Activated CD8-positive, alpha-beta memory T cell treated with anti-CD3 and anti-CD28 coated beads, Interleukin-2, amount 10 ng/mL, durations not matched to agents 7 days and 5 days (primary cell): ENCODE results near the gene NCK1. TPM values are rescaled to one million over a fixed set of nuclear protein-coding genes. Genes with fewer than 3 reads are reported as not detected.
"Not testable (repeated sequence)": the region's sequence is repeated elsewhere in the genome, so short reads cannot be mapped to it uniquely, and the experiment has no call there.

ENCODE experiments used
- ATAC-seq: fragments of 150-1000 bp; cut with Tn5 transposase; one replicate; pipeline ENCODE4 v1.10.0; 2021; ENCODE audit warnings: moderate library complexity
- CTCF ChIA-PET: fragments of 350-600 bp; sonication (Branson Sonifier 250); formaldehyde crosslinking; loops from one replicate; lab custom pipeline; 2021; ENCODE audit warnings: antibody characterized with exemption; lab: Charles Lee
- DNase-seq: peaks from one replicate; pipeline ENCODE4 v3.0.0-alpha.2; 2020
- H3K27ac Mint-ChIP-seq: one replicate; pipeline ENCODE4 v1.8.0; 2021; ENCODE audit warnings: mild to moderate bottlenecking, mixed read lengths
- H3K27me3 Mint-ChIP-seq: one replicate; pipeline ENCODE4 v1.8.0; 2021; ENCODE audit warnings: mixed read lengths
- H3K36me3 Mint-ChIP-seq: one replicate; pipeline ENCODE4 v1.8.0; 2021; ENCODE audit warnings: mild to moderate bottlenecking, mixed read lengths
- H3K4me1 Mint-ChIP-seq: one replicate; pipeline ENCODE4 v1.8.0; 2021; ENCODE audit warnings: mixed read lengths
- H3K4me3 Mint-ChIP-seq: one replicate; pipeline ENCODE4 v1.8.0; 2021; ENCODE audit warnings: mild to moderate bottlenecking, moderate library complexity, mixed read lengths
- H3K9me3 Mint-ChIP-seq: one replicate; pipeline ENCODE4 v1.8.0; 2022; ENCODE audit warnings: low read depth, mixed read lengths
- total RNA-seq, 2 experiments: library from RNA; stranded (reverse); gene quantifications; one replicate each; pipeline ENCODE4 v1.2.3, GENCODE V29; 2021

Gene NCK1
- total RNA-seq, 2 experiments from 2014 or later: 37.1 to 37.4 TPM

DNA sequence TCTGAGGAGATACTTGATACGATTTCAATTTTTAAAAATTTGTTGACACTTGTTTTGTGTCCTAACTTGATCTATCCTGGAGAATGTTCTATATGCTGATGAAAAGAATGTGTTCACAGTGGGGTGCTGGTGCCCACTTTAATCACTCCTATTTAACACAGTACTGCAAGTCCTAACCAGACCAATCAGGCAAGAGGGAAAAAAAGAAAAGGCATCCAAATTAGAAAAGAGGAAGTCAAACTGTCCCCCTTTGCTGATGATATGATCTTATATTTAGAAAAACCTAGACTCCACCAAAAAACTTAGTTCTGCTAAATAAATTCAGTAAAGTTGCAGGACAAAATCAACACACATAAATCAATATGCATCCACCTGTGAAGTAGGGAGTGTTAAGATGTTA is 40.5 kb downstream of the NCK1 start:
- peaks cover 63% of the 10 kb centered on the region for H3K36me3 Mint-ChIP-seq
- H3K27ac Mint-ChIP-seq, H3K27me3 Mint-ChIP-seq, H3K4me3 Mint-ChIP-seq, ATAC-seq, DNase-seq, CTCF ChIA-PET: not testable (repeated sequence)
- peaks cover 52% of the 10 kb centered on the region for H3K4me1 Mint-ChIP-seq
- H3K9me3 Mint-ChIP-seq: peaks cover 22% of the 10 kb centered on the region

- no peak overlapping the region for H3K4me3 Mint-ChIP-seq
- no peak overlapping the region for H3K27ac Mint-ChIP-seq
- peaks cover 22% of the 10 kb centered on the region for H3K9me3 Mint-ChIP-seq
- peaks cover 60% of the 10 kb centered on the region for H3K36me3 Mint-ChIP-seq
- peaks cover 57% of the 10 kb centered on the region for H3K4me1 Mint-ChIP-seq
- H3K27me3 Mint-ChIP-seq: no peaks in the 10 kb centered on the region
- ATAC-seq: no peak
- CTCF ChIA-PET: no interaction called here
- no peak for DNase-seq
Observed at GRCh38 chr3:136903899-136904298, 41.9 kb downstream of the NCK1 start.

DNA sequence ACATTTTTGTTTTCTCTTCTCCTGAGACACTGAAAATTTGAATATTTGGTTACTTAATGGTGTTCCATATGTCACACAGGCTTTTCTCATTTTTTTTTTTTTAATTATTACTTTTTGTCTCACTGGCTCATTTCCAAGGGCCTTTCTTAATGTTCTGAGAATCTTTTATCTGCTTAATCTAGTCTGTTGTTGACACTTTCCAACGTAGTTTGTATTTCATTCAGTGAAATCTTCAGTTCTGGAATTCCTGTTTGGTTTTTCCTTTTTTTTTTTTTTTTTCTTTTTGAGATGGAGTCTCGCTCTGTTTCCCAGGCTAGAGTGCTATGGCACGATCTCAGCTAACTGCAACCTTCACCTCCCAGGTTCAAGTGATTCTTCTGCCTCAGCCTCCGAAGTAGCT is 42.7 kb downstream of the NCK1 start:
- Mint-ChIP-seq H3K27me3 (no peaks in the 10 kb centered on the region), H3K9me3 (peaks cover 22% of the 10 kb centered on the region), H3K4me1 (peaks cover 58% of the 10 kb centered on the region), H3K4me3 (no peak overlapping the region), H3K36me3 (peaks cover 56% of the 10 kb centered on the region), H3K27ac (no peak overlapping the region)
- CTCF ChIA-PET: no interaction called here
- DNase-seq (no peak), ATAC-seq (no peak)

GRCh38 chr3:136905549-136905948 is 43.5 kb downstream of the NCK1 start:
- CTCF ChIA-PET: no interaction called here
- H3K36me3 Mint-ChIP-seq: peaks cover 48% of the 10 kb centered on the region
- peaks cover 19% of the 10 kb centered on the region for H3K9me3 Mint-ChIP-seq
- H3K27me3 Mint-ChIP-seq: no peaks in the 10 kb centered on the region
- H3K4me3 Mint-ChIP-seq: no peak overlapping the region
- no peak overlapping the region for H3K27ac Mint-ChIP-seq
- H3K4me1 Mint-ChIP-seq: peaks cover 51% of the 10 kb centered on the region
- no peak for ATAC-seq
- DNase-seq: no peak

DNA sequence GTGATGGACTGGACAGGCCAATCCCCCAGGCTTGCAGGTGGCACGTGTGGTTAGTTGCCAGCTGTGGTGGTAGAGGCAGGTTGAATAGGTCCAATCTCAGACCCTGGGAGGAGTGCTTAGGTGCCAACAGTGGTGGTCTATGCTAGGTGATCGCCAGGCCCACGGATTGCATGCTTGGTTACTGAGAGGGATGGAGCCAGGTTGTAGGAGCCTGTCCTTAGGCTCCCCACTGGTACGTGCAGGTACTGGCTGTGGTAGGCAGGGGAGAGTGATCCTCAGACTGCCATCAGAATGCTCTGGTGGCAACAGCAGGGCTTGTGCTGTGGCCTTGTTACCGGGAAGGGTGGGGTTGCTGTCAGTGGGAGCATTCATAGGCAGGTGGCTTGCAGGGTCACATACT is 44.7 kb downstream of the NCK1 start:
- DNase-seq (no peak), ATAC-seq (no peak)
- peaks cover 45% of the 10 kb centered on the region for H3K36me3 Mint-ChIP-seq
- no peak overlapping the region for H3K4me3 Mint-ChIP-seq
- peaks cover 44% of the 10 kb centered on the region for H3K4me1 Mint-ChIP-seq
- H3K27ac Mint-ChIP-seq: no peak overlapping the region
- H3K27me3 Mint-ChIP-seq: no peaks in the 10 kb centered on the region
- H3K9me3 Mint-ChIP-seq: peaks cover 13% of the 10 kb centered on the region
- CTCF ChIA-PET: no interaction called here

- Mint-ChIP-seq H3K4me1 (peaks cover 48% of the 10 kb centered on the region), H3K36me3 (peaks cover 45% of the 10 kb centered on the region), H3K9me3 (peaks cover 10% of the 10 kb centered on the region), H3K4me3 (no peak overlapping the region), H3K27me3 (no peaks in the 10 kb centered on the region), H3K27ac (no peak overlapping the region)
- DNase-seq (no peak), ATAC-seq (no peak)
- CTCF ChIA-PET: no interaction called here
Observed at GRCh38 chr3:136908297-136908696, 46.3 kb downstream of the NCK1 start.

DNA sequence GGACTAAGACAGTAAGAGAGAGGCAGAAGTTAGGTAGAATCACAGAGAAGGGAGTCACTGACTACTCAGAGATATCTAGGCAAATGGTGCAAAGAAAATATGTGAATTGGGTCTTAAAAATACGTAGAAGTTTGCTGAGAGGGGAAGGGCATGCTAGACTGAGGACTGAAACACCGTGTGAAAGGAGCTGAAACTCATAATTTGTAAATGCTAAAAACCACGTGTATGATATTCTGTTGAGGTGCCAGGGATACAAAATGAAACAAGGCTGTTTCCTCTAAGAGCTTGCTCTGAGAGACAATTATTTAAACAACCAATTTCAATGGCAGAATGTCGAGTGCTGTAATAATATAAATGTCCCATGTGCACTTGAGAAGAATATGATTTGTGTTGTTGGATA is 47.2 kb downstream of the NCK1 start:
- ATAC-seq (no peak), DNase-seq (no peak)
- H3K27ac Mint-ChIP-seq: peak overlapping the region; percentile 4
- no peak overlapping the region for H3K4me3 Mint-ChIP-seq
- peaks cover 44% of the 10 kb centered on the region for H3K36me3 Mint-ChIP-seq
- H3K9me3 Mint-ChIP-seq: peaks cover 10% of the 10 kb centered on the region
- H3K27me3 Mint-ChIP-seq: no peaks in the 10 kb centered on the region
- CTCF ChIA-PET: interaction anchor here (0.5 to 1.5 kb wide), 3 partner anchors 9 to 69 kb away, joined by 3 to 6 read pairs (median 5); no protein-coding TSS in a partner anchor
- peaks cover 48% of the 10 kb centered on the region for H3K4me1 Mint-ChIP-seq

DNA sequence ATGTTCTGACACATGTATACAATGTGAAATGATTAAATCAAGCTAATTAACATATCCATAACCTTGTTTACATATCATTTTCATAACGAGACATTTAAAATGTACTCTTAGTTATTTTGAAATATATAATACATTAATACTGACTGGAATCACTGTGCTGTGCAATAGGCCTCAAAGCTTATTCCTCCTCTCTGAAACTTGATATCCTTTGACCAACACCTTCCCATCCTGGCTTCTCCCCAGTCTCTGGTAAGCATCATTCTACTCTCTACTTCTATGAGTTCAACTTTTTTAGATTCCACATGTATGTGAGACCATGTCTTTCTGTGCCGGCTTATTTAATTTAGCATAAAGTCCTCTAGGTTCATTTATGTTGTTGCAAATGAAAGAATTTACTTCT is 48.7 kb downstream of the NCK1 start:
- CTCF ChIA-PET: interaction anchor here (1.1 to 1.5 kb wide), 2 partner anchors 12 to 103 kb away, joined by 3 to 6 read pairs; no protein-coding TSS in a partner anchor
- ATAC-seq: no peak
- Mint-ChIP-seq H3K36me3 (peaks cover 42% of the 10 kb centered on the region), H3K4me1 (peaks cover 49% of the 10 kb centered on the region), H3K9me3 (peaks cover 8% of the 10 kb centered on the region), H3K4me3 (no peak overlapping the region), H3K27ac (no peak overlapping the region), H3K27me3 (no peaks in the 10 kb centered on the region)
- DNase-seq: no peak

DNA sequence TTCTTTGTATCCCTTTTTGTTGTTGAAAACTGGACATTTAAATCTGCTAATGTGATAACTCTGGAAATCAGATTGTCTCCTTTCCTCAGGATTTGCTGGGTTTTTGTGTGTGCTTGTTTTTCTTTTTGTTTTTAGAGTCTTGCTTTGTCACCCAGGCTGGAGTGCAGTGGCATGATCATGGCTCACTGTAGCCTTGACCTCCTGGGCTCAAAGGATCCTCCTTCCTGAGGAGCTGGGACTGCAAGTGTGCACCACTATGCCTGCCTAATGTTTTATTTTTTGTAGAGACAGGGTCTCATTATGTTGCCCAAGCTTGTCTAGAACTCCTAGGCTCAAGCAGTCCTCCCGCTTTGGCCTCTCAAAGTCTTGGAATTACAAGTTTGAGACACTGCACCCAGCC is 51.2 kb downstream of the NCK1 start:
- CTCF ChIA-PET: interaction anchor here (1.0 to 1.7 kb wide), 2 partner anchors 10 to 101 kb away, joined by 3 to 4 read pairs; no protein-coding TSS in a partner anchor
- Mint-ChIP-seq H3K4me1 (peaks cover 48% of the 10 kb centered on the region), H3K36me3 (peaks cover 48% of the 10 kb centered on the region), H3K9me3 (peaks cover 8% of the 10 kb centered on the region), H3K4me3 (no peak overlapping the region), H3K27me3 (no peaks in the 10 kb centered on the region), H3K27ac (peak overlapping the region; percentile 32)
- no peak for DNase-seq
- no peak for ATAC-seq

DNA sequence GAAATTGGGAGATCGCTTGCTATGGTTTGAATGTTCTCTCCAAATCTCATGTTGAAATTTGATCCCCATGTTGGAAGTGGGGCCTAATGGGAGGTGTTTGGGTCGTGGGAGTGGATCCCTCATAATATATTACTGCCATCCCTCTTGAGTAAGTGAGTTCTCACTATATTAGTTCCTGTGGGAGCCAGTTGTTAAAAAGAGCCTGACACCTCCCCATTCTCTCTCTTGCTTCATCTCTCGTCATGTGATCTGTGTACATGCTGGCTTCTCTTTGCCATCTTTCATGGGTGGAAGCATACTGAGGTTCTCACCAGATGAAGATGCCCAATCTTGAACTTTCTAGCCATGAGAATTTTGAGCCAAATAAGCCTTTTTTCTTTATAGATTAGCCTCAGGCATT is 52.7 kb downstream of the NCK1 start:
- Mint-ChIP-seq H3K27ac (no peak overlapping the region), H3K36me3 (peaks cover 52% of the 10 kb centered on the region), H3K27me3 (no peaks in the 10 kb centered on the region), H3K4me3 (no peak overlapping the region), H3K9me3 (peaks cover 8% of the 10 kb centered on the region), H3K4me1 (peaks cover 45% of the 10 kb centered on the region)
- no peak for ATAC-seq
- no peak for DNase-seq
- CTCF ChIA-PET: no interaction called here

- H3K36me3 Mint-ChIP-seq: peaks cover 49% of the 10 kb centered on the region
- ATAC-seq (no peak), DNase-seq (no peak)
- CTCF ChIA-PET: no interaction called here
- no peaks in the 10 kb centered on the region for H3K27me3 Mint-ChIP-seq
- peaks cover 8% of the 10 kb centered on the region for H3K9me3 Mint-ChIP-seq
- peaks cover 56% of the 10 kb centered on the region for H3K4me1 Mint-ChIP-seq
- no peak overlapping the region for H3K4me3 Mint-ChIP-seq
- H3K27ac Mint-ChIP-seq: no peak overlapping the region
Observed at GRCh38 chr3:136916223-136916622, 54.2 kb downstream of the NCK1 start.

DNA sequence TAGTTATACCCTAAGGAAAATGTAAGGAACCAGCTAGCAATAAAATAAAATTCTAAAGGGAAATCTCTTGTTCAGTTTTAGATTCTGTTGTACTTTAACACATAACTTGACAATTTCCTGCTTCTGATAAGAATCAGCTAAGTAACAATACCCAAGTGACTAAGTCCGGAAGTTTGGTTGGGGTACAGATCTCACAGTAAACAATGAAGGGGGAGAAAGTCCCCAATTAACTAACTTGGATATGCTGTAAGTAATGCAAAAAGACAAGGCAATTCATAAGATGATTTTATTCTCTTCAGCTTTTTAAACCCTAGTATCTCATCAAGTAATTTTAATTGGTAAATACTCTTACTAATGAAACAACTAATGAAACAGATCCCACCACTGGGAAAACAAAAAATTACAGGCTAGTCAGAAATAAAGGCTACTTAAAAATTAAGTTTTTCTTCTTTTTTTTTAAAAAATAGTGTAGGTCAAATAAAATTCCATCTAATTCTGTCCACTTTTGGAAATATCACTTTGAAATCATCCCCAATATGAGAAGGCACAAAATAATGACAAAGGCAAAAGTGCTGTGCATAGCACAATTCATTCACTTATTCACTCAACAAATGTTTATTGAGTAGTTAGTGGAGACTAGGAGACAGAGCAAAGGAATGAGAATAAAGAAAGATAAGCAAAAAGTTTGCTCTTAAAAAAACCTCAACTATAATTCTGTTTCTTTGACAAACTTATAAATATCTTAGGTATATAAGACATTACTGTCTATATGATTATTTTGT is 58.0 kb downstream of the NCK1 start:
- H3K4me3 Mint-ChIP-seq: peak overlapping the region; percentile 50
- H3K9me3 Mint-ChIP-seq: no peaks in the 10 kb centered on the region
- peak overlapping the region; percentile 90 for H3K27ac Mint-ChIP-seq
- H3K27me3 Mint-ChIP-seq: no peaks in the 10 kb centered on the region
- CTCF ChIA-PET: interaction anchor here (1.2 kb wide), 3 partner anchors 58 to 167 kb away, joined by 3 to 12 read pairs (median 4); partner anchors contain the start of genes NCK1 and STAG1
- peaks cover 67% of the 10 kb centered on the region for H3K4me1 Mint-ChIP-seq
- ATAC-seq: peak; percentile 80
- DNase-seq: no peak
- peaks cover 28% of the 10 kb centered on the region for H3K36me3 Mint-ChIP-seq

GRCh38 chr3:136920904-136921611 is 59.0 kb downstream of the NCK1 start:
- Mint-ChIP-seq H3K4me3 (peak overlapping the region; percentile 75), H3K36me3 (peaks cover 21% of the 10 kb centered on the region), H3K9me3 (no peaks in the 10 kb centered on the region), H3K27ac (peak overlapping the region; percentile 93), H3K27me3 (no peaks in the 10 kb centered on the region), H3K4me1 (peaks cover 64% of the 10 kb centered on the region)
- CTCF ChIA-PET: no interaction called here
- ATAC-seq (peak; percentile 77), DNase-seq (no peak)
